WTC11 (cell line): ENCODE data around the gene NPC2. TPM values are rescaled to one million over a fixed set of nuclear protein-coding genes. Genes with fewer than 3 reads are reported as not detected.

Experiments used
- ATAC-seq: fragments of 200-7000 bp; cut with Tn5 transposase; 2 replicates; pipeline ENCODE4 v1.10.0; 2021; ENCODE audit warnings: mild to moderate bottlenecking, moderate library complexity
- CTCF ChIA-PET: fragments of 300-600 bp; sonication (Branson Sonifier 250); formaldehyde crosslinking; loops from one replicate; lab custom pipeline; 2021; ENCODE audit warnings: antibody characterized with exemption; lab: Charles Lee
- POLR2A ChIA-PET: fragments of 350-600 bp; sonication (Branson Sonifier 250); formaldehyde crosslinking; loops from one replicate; lab custom pipeline; 2021; ENCODE audit warnings: antibody characterized with exemption; lab: Charles Lee
- DNase-seq: peaks from one replicate; pipeline ENCODE4 v3.0.0; 2021; ENCODE audit warnings: low spot score
- H3K27ac Mint-ChIP-seq: 2 replicates; pipeline ENCODE4 v1.8.0; 2021; ENCODE audit warnings: mixed read lengths
- H3K27me3 Mint-ChIP-seq: 2 replicates; pipeline ENCODE4 v1.8.0; 2021; ENCODE audit warnings: low read depth, mild to moderate bottlenecking, moderate library complexity, mixed read lengths
- H3K36me3 Mint-ChIP-seq: 2 replicates; pipeline ENCODE4 v1.8.0; 2021; ENCODE audit warnings: mixed read lengths
- H3K4me1 Mint-ChIP-seq: 2 replicates; pipeline ENCODE4 v1.8.0; 2022; ENCODE audit warnings: mixed read lengths
- H3K4me3 Mint-ChIP-seq: 2 replicates; pipeline ENCODE4 v1.8.0; 2021; ENCODE audit warnings: mild to moderate bottlenecking, moderate library complexity, mixed read lengths
- H3K9me3 Mint-ChIP-seq: 2 replicates; pipeline ENCODE4 v1.8.0; 2021; ENCODE audit warnings: mixed read lengths
- ATF1 ChIP-seq: sonication (generic); formaldehyde crosslinking; IDR thresholded peaks from 2 replicates; pipeline ENCODE4 v1.8.1; 2023; ENCODE audit warnings: mild to moderate bottlenecking, moderate library complexity, missing genetic modification reagents
- CREM ChIP-seq: sonication (generic); formaldehyde crosslinking; IDR thresholded peaks from 2 replicates; pipeline ENCODE4 v1.8.1; 2022; ENCODE audit warnings: mild to moderate bottlenecking, missing genetic modification reagents, moderate library complexity
- E2F4 ChIP-seq: sonication (generic); formaldehyde crosslinking; IDR thresholded peaks from 2 replicates; pipeline ENCODE4 v1.8.1; 2022; ENCODE audit warnings: low read depth, mild to moderate bottlenecking, moderate library complexity, missing genetic modification reagents, borderline replicate concordance
- ELF4 ChIP-seq: sonication (generic); formaldehyde crosslinking; IDR thresholded peaks from 2 replicates; pipeline ENCODE4 v1.8.1; 2022; ENCODE audit warnings: low read depth, mild to moderate bottlenecking, moderate library complexity, missing genetic modification reagents
- EMX1 ChIP-seq: fragments of 250-450 bp; sonication (Bioruptor Pico); IDR thresholded peaks from 2 replicates; pipeline ENCODE4 v1.8.0; 2021; ENCODE audit warnings: mild to moderate bottlenecking
- FOXK1 ChIP-seq: sonication (generic); formaldehyde crosslinking; IDR thresholded peaks from 2 replicates; pipeline ENCODE4 v1.8.0; 2022; ENCODE audit warnings: mild to moderate bottlenecking, moderate library complexity, missing genetic modification reagents
- IRF1 ChIP-seq: sonication (generic); formaldehyde crosslinking; IDR thresholded peaks from 2 replicates; pipeline ENCODE4 v1.8.0; 2023; ENCODE audit warnings: missing genetic modification reagents
- KAT7 ChIP-seq: sonication (generic); formaldehyde crosslinking; IDR thresholded peaks from 2 replicates; pipeline ENCODE4 v1.8.1; 2023; ENCODE audit warnings: missing genetic modification reagents, mild to moderate bottlenecking, borderline replicate concordance
- OVOL2 ChIP-seq: fragments of 250-450 bp; sonication (Bioruptor Pico); IDR thresholded peaks from 2 replicates; pipeline ENCODE4 v1.9.0; 2021; ENCODE audit warnings: mild to moderate bottlenecking, borderline replicate concordance
- PRRX2 ChIP-seq: fragments of 250-450 bp; sonication (Bioruptor Pico); IDR thresholded peaks from 2 replicates; pipeline ENCODE4 v1.8.0; 2021; ENCODE audit warnings: mild to moderate bottlenecking
- TCF7 ChIP-seq: sonication (generic); formaldehyde crosslinking; IDR thresholded peaks from 2 replicates; pipeline ENCODE4 v1.8.0; 2022; ENCODE audit warnings: mild to moderate bottlenecking, low read depth, missing genetic modification reagents, moderate library complexity
- TEAD1 ChIP-seq: sonication (generic); formaldehyde crosslinking; IDR thresholded peaks from 2 replicates; pipeline ENCODE4 v1.8.0; 2022; ENCODE audit warnings: mild to moderate bottlenecking, missing genetic modification reagents
- USF2 ChIP-seq: sonication (generic); formaldehyde crosslinking; IDR thresholded peaks from 2 replicates; pipeline ENCODE4 v1.8.1; 2023; ENCODE audit warnings: mild to moderate bottlenecking, missing genetic modification reagents, moderate library complexity
- total RNA-seq: library from RNA; stranded (reverse); gene quantifications from 3 replicates; pipeline ENCODE4 v1.2.3, GENCODE V29; 2021
- TF ChIP-seq, protein P1 (sequence below): sonication (generic); formaldehyde crosslinking; IDR thresholded peaks from 2 replicates; pipeline ENCODE4 v1.8.1; 2022; ENCODE audit warnings: missing genetic modification reagents, borderline replicate concordance
- TF ChIP-seq, protein P2 (sequence below): sonication (generic); formaldehyde crosslinking; IDR thresholded peaks from 2 replicates; pipeline ENCODE4 v1.8.1; 2023; ENCODE audit warnings: mild to moderate bottlenecking, missing genetic modification reagents

NPC2 gene
- total RNA-seq, 1 experiment from 2014 or later = 139 TPM

DNA sequence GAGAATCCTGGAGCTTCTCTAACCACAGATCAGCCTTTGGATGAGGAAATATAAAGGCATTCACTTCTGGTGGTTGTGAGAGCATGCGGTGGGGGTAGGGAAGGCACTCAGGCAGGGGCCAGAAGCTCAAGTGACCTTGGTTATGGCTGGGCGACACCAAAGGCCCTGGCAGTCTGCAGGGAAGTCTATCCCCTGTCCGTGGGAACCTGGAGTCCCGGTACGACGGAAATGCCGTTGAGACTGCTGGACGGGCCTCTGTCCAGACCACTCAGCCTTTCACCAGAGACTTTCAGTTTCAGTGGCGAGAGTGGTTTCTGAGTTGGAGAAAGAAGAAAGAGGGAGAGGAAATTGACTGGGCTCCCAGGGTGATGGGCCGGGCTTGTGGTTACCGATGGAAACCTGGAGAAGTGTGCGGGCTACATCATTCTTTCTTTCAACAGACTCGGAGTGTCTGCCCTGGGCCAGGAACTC is 21.4 kb upstream of the NPC2 start:
- peak; percentile 37 for ATAC-seq
- ChIA-PET CTCF (interaction anchor here (0.7 to 1.3 kb wide), 3 partner anchors 12 to 59 kb away, joined by 5 to 8 read pairs (median 5); no protein-coding TSS in a partner anchor), POLR2A (interaction anchor here (0.7 kb wide), 1 partner anchor 15 kb away, joined by 3 read pairs; no protein-coding TSS in a partner anchor)
- Mint-ChIP-seq H3K27ac (no peak overlapping the region), H3K36me3 (no peaks in the 10 kb centered on the region), H3K27me3 (peaks cover 6% of the 10 kb centered on the region), H3K9me3 (peaks cover 5% of the 10 kb centered on the region; the same call in 1 of the 2 replicates), H3K4me3 (no peak overlapping the region), H3K4me1 (peaks cover 36% of the 10 kb centered on the region)
- peak; percentile 55 for DNase-seq
- TF ChIP-seq EMX1 (CRISPR knock-in tag) (no peak), IRF1 (CRISPR knock-in tag) (no peak), KAT7 (CRISPR knock-in tag) (no peak), OVOL2 (CRISPR knock-in tag) (no peak), E2F4 (CRISPR knock-in tag) (no peak), PRRX2 (no peak)
- TF ChIP-seq, protein P1, sequence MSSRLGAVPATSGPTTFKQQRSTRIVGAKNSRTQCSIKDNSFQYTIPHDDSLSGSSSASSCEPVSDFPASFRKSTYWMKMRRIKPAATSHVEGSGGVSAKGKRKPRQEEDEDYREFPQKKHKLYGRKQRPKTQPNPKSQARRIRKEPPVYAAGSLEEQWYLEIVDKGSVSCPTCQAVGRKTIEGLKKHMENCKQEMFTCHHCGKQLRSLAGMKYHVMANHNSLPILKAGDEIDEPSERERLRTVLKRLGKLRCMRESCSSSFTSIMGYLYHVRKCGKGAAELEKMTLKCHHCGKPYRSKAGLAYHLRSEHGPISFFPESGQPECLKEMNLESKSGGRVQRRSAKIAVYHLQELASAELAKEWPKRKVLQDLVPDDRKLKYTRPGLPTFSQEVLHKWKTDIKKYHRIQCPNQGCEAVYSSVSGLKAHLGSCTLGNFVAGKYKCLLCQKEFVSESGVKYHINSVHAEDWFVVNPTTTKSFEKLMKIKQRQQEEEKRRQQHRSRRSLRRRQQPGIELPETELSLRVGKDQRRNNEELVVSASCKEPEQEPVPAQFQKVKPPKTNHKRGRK (CRISPR knock-in tag) = no peak

GRCh38 chr14:74511966-74512830 is 19.1 kb upstream of the NPC2 start:
- TF ChIP-seq E2F4 (CRISPR knock-in tag) = no peak
- TF ChIP-seq CREM (CRISPR knock-in tag) = no peak
- TF ChIP-seq TCF7 (CRISPR knock-in tag) = no peak
- TF ChIP-seq, protein P2, sequence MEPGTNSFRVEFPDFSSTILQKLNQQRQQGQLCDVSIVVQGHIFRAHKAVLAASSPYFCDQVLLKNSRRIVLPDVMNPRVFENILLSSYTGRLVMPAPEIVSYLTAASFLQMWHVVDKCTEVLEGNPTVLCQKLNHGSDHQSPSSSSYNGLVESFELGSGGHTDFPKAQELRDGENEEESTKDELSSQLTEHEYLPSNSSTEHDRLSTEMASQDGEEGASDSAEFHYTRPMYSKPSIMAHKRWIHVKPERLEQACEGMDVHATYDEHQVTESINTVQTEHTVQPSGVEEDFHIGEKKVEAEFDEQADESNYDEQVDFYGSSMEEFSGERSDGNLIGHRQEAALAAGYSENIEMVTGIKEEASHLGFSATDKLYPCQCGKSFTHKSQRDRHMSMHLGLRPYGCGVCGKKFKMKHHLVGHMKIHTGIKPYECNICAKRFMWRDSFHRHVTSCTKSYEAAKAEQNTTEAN = no peak
- TF ChIP-seq TEAD1 = no peak
- no peak for TF ChIP-seq PRRX2
- peaks cover 5% of the 10 kb centered on the region; the same call in 1 of the 2 replicates for H3K9me3 Mint-ChIP-seq
- H3K27me3 Mint-ChIP-seq = peaks cover 8% of the 10 kb centered on the region
- H3K4me3 Mint-ChIP-seq = no peak overlapping the region
- POLR2A ChIA-PET = no interaction called here
- CTCF ChIA-PET = interaction anchor here (0.5 to 1.6 kb wide), 7 partner anchors 10 to 255 kb away, joined by 3 to 7 read pairs (median 5); no protein-coding TSS in a partner anchor
- peaks cover 45% of the 10 kb centered on the region for H3K4me1 Mint-ChIP-seq
- no peaks in the 10 kb centered on the region for H3K36me3 Mint-ChIP-seq
- H3K27ac Mint-ChIP-seq = no peak overlapping the region
- ATAC-seq (no peak), DNase-seq (no peak)

- no peak for DNase-seq
- CTCF ChIA-PET = interaction anchor here (0.8 to 1.6 kb wide), 5 partner anchors 8 to 253 kb away, joined by 3 to 7 read pairs (median 5); no protein-coding TSS in a partner anchor
- POLR2A ChIA-PET = no interaction called here
Measured at GRCh38 chr14:74510959-74511409, 17.9 kb upstream of the NPC2 start.

More at GRCh38 chr14:74510959-74511409, 17.9 kb upstream of the NPC2 start:
- Mint-ChIP-seq H3K36me3 (no peaks in the 10 kb centered on the region), H3K4me1 (peaks cover 36% of the 10 kb centered on the region), H3K27me3 (peaks cover 8% of the 10 kb centered on the region), H3K4me3 (no peak overlapping the region), H3K9me3 (peaks cover 5% of the 10 kb centered on the region; the same call in 1 of the 2 replicates), H3K27ac (no peak overlapping the region)
- TF ChIP-seq EMX1 (CRISPR knock-in tag) (no peak), FOXK1 (CRISPR knock-in tag) (no peak), USF2 (CRISPR knock-in tag) (no peak), ATF1 (CRISPR knock-in tag) (no peak), ELF4 (no peak)
- no peak for ATAC-seq
